CD4-positive, CD25-positive, alpha-beta regulatory T cell (primary cell): ENCODE data around the gene DTD1. TPM values are rescaled to one million over a fixed set of nuclear protein-coding genes. Genes with fewer than 3 reads are reported as not detected.

ENCODE experiments used
- ATAC-seq, 2 donors: fragments of 150-1000 bp; cut with Tn5 transposase; one replicate each; pipeline ENCODE4 v1.10.0; 2021; ENCODE audit warnings: low read depth in 2 of 2, moderate number of reproducible peaks in 2 of 2, moderate library complexity in 1 of 2
- DNase-seq, 3 donors: peaks; one replicate each; pipeline versions ENCODE4 v3.0.0 to v3.0.0-alpha.2; 2012 to 2022; ENCODE audit warnings: mixed read lengths in 1 of 3
- H3K27ac ChIP-seq: one replicate; pipeline ENCODE4 v1.7.0; 2013; ENCODE audit warnings: mild to moderate bottlenecking, low read length; ENCODE audit not compliant: insufficient read depth, poor library complexity, severe bottlenecking
- H3K27me3 ChIP-seq: one replicate; pipeline ENCODE4 v1.7.0; 2013; ENCODE audit warnings: low read length; ENCODE audit not compliant: control insufficient read depth, insufficient read depth
- H3K36me3 ChIP-seq: one replicate; pipeline ENCODE4 v1.7.0; 2013; ENCODE audit warnings: mild to moderate bottlenecking, low read length, moderate library complexity; ENCODE audit not compliant: control insufficient read depth, insufficient read depth
- H3K4me1 ChIP-seq: 2 replicates; pipeline ENCODE4 v1.7.0; 2013; ENCODE audit warnings: mild to moderate bottlenecking, low read length; ENCODE audit not compliant: insufficient read depth, control insufficient read depth, poor library complexity, severe bottlenecking
- H3K4me3 ChIP-seq: one replicate; pipeline ENCODE4 v1.7.0; 2013; ENCODE audit warnings: low read depth, mild to moderate bottlenecking, low read length, moderate library complexity
- H3K9me3 ChIP-seq, 2 experiments: 1 replicate in 1 of 2; 2 replicates in 1 of 2; pipeline ENCODE4 v1.7.0; 2013; ENCODE audit warnings: low read length in 2 of 2, mild to moderate bottlenecking in 1 of 2, moderate library complexity in 1 of 2; ENCODE audit not compliant: control insufficient read depth in 2 of 2
- H3K27ac Mint-ChIP-seq, 3 donors: one replicate each; pipeline ENCODE4 v1.8.0; 2020 to 2022; ENCODE audit warnings: mild to moderate bottlenecking in 3 of 3, mixed read lengths in 3 of 3, moderate library complexity in 2 of 3
- H3K27me3 Mint-ChIP-seq: one replicate; pipeline ENCODE4 v1.8.0; 2022; ENCODE audit warnings: mild to moderate bottlenecking, mixed read lengths
- H3K36me3 Mint-ChIP-seq: one replicate; pipeline ENCODE4 v1.8.0; 2020; ENCODE audit warnings: mixed read lengths
- H3K4me1 Mint-ChIP-seq, 4 donors: one replicate each; pipeline ENCODE4 v1.8.0; 2020 to 2022; ENCODE audit warnings: mixed read lengths in 4 of 4, mild to moderate bottlenecking in 1 of 4
- H3K4me3 Mint-ChIP-seq, 4 donors: one replicate each; pipeline ENCODE4 v1.8.0; 2020 to 2022; ENCODE audit warnings: mild to moderate bottlenecking in 4 of 4, mixed read lengths in 4 of 4, moderate library complexity in 3 of 4
- H3K9me3 Mint-ChIP-seq, 7 donors: one replicate each; pipeline ENCODE4 v1.8.0; 2020 to 2022; ENCODE audit warnings: mixed read lengths in 7 of 7, mild to moderate bottlenecking in 3 of 7, moderate library complexity in 2 of 7
- polyA plus RNA-seq, 4 donors: library from polyadenylated mRNA; unstranded; fragments of 300-500 nt; fragmentation: Illumina TruSeq; gene quantifications; one replicate each; pipeline ENCODE4 v1.2.3, GENCODE V29; 2021
- total RNA-seq: library from RNA; stranded (reverse); gene quantifications from one replicate; pipeline ENCODE4 v1.2.3, GENCODE V29; 2022

DTD1 gene
- total and polyA plus RNA-seq, 5 donors from 2014 or later = 16.5 to 47.2 (median 44.4) TPM

- H3K4me3 Mint-ChIP-seq = no peak overlapping the region
- ATAC-seq (no peak), DNase-seq (no peak)
- Histone ChIP-seq H3K9me3 (no peaks in the 10 kb centered on the region), H3K27ac (no peak overlapping the region), H3K4me1 (no peaks in the 10 kb centered on the region), H3K36me3 (peaks cover 8% of the 10 kb centered on the region), H3K4me3 (no peak overlapping the region), H3K27me3 (no peaks in the 10 kb centered on the region)
- H3K4me1 Mint-ChIP-seq = peaks cover 0 to 9% (median 5%) of the 10 kb centered on the region in 4 donors
- H3K27ac Mint-ChIP-seq = no peak overlapping the region
- H3K27me3 Mint-ChIP-seq = no peaks in the 10 kb centered on the region
- H3K9me3 Mint-ChIP-seq = no peaks in the 10 kb centered on the region
- H3K36me3 Mint-ChIP-seq = peaks cover 29% of the 10 kb centered on the region
Measured at GRCh38 chr20:18633411-18633810, 45.6 kb downstream of the DTD1 start.

DNA sequence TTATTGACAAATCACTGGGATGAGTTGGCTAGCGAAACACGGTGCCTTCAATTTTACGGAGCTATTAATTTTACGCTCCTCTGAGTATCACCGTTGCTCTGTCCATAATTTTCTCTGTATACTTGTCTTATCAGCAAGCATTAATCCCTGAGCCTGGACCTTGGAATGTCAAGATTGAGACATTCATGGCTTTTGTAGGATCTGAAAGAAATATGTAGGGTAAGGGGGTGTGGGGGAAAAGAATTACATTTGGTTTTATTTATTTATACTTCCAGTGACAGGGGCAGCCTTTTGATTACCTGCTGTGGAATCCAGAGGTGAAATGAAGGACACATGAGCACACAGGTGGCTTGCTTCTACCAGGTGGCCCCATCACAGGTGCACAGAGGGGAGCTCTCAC lies 46.6 kb downstream of the DTD1 start:
- Mint-ChIP-seq H3K27me3 (no peaks in the 10 kb centered on the region), H3K4me3 (no peak overlapping the region), H3K4me1 (peaks cover 0 to 10% (median 7%) of the 10 kb centered on the region in 4 donors), H3K36me3 (peaks cover 32% of the 10 kb centered on the region), H3K9me3 (no peaks in the 10 kb centered on the region), H3K27ac (no peak overlapping the region)
- H3K4me3 ChIP-seq = no peak overlapping the region
- H3K27me3 ChIP-seq = no peaks in the 10 kb centered on the region
- DNase-seq = no peak
- H3K27ac ChIP-seq = no peak overlapping the region
- H3K36me3 ChIP-seq = peaks cover 7% of the 10 kb centered on the region
- ATAC-seq = no peak
- no peaks in the 10 kb centered on the region for H3K4me1 ChIP-seq
- H3K9me3 ChIP-seq = no peaks in the 10 kb centered on the region

- no peak overlapping the region for H3K4me3 Mint-ChIP-seq
- peaks cover 0 to 10% (median 8%) of the 10 kb centered on the region in 4 donors for H3K4me1 Mint-ChIP-seq
- peaks cover 29% of the 10 kb centered on the region for H3K36me3 Mint-ChIP-seq
- no peak overlapping the region for H3K27ac ChIP-seq
- H3K9me3 Mint-ChIP-seq = no peaks in the 10 kb centered on the region
- no peaks in the 10 kb centered on the region for H3K4me1 ChIP-seq
- peaks cover 7% of the 10 kb centered on the region for H3K36me3 ChIP-seq
- ATAC-seq = no peak
- no peak for DNase-seq
- no peak overlapping the region for H3K27ac Mint-ChIP-seq
- no peaks in the 10 kb centered on the region for H3K9me3 ChIP-seq
- H3K4me3 ChIP-seq = no peak overlapping the region
- no peaks in the 10 kb centered on the region for H3K27me3 Mint-ChIP-seq
- no peaks in the 10 kb centered on the region for H3K27me3 ChIP-seq
Measured at GRCh38 chr20:18635380-18635779, 47.5 kb downstream of the DTD1 start.

DNA sequence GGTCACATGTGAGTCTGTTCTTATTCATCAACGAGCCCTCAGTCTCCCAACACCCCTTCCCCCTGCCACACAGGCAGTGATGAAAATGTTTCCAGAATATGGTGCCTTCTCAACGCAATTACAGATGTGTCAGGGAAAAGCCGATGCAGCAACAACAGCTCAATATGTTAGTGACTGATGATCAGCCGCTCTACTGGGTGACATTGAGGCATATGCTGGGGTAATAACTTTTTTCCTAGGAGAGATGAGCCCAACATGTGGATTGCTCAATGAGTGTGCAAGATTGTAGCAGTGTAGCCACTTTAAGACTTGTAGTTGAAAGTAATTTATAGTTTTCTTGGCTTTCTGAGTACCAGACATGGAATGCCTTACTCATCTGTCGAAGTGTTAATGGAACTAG lies 49.4 kb downstream of the DTD1 start:
- H3K9me3 ChIP-seq = no peaks in the 10 kb centered on the region
- H3K4me1 ChIP-seq = no peaks in the 10 kb centered on the region
- H3K27ac ChIP-seq = no peak overlapping the region
- peaks cover 33% of the 10 kb centered on the region for H3K36me3 Mint-ChIP-seq
- no peak overlapping the region for H3K4me3 ChIP-seq
- no peaks in the 10 kb centered on the region for H3K9me3 Mint-ChIP-seq
- ATAC-seq (no peak), DNase-seq (no peak)
- no peaks in the 10 kb centered on the region for H3K27me3 ChIP-seq
- H3K27ac Mint-ChIP-seq = peak overlapping the region in 1 of 3 donors; percentile 74
- H3K4me1 Mint-ChIP-seq = peaks cover 0 to 11% (median 9%) of the 10 kb centered on the region in 4 donors
- H3K27me3 Mint-ChIP-seq = no peaks in the 10 kb centered on the region
- no peak overlapping the region for H3K4me3 Mint-ChIP-seq
- H3K36me3 ChIP-seq = peaks cover 3% of the 10 kb centered on the region

- ATAC-seq (no peak), DNase-seq (no peak)
- Mint-ChIP-seq H3K4me3 (no peak overlapping the region), H3K9me3 (no peaks in the 10 kb centered on the region), H3K27me3 (no peaks in the 10 kb centered on the region), H3K36me3 (peaks cover 33% of the 10 kb centered on the region), H3K4me1 (peaks cover 0 to 11% (median 7%) of the 10 kb centered on the region in 4 donors), H3K27ac (no peak overlapping the region)
- Histone ChIP-seq H3K4me1 (no peaks in the 10 kb centered on the region), H3K36me3 (peaks cover 3% of the 10 kb centered on the region), H3K9me3 (no peaks in the 10 kb centered on the region), H3K27me3 (no peaks in the 10 kb centered on the region), H3K4me3 (no peak overlapping the region), H3K27ac (no peak overlapping the region)
Measured at GRCh38 chr20:18638768-18639167, 50.9 kb downstream of the DTD1 start.

- Histone ChIP-seq H3K9me3 (no peaks in the 10 kb centered on the region), H3K4me1 (no peaks in the 10 kb centered on the region), H3K27ac (no peak overlapping the region), H3K4me3 (no peak overlapping the region), H3K27me3 (no peaks in the 10 kb centered on the region), H3K36me3 (peaks cover 3% of the 10 kb centered on the region)
- no peak for ATAC-seq
- H3K27me3 Mint-ChIP-seq = no peaks in the 10 kb centered on the region
- no peak for DNase-seq
- no peaks in the 10 kb centered on the region for H3K9me3 Mint-ChIP-seq
- H3K4me1 Mint-ChIP-seq = peaks cover 0 to 11% (median 7%) of the 10 kb centered on the region in 4 donors
- peaks cover 36% of the 10 kb centered on the region for H3K36me3 Mint-ChIP-seq
- no peak overlapping the region for H3K27ac Mint-ChIP-seq
- H3K4me3 Mint-ChIP-seq = no peak overlapping the region
Measured at GRCh38 chr20:18639501-18639979, 51.7 kb downstream of the DTD1 start.

- no peak for DNase-seq
- no peaks in the 10 kb centered on the region for H3K9me3 Mint-ChIP-seq
- Histone ChIP-seq H3K36me3 (no peaks in the 10 kb centered on the region), H3K9me3 (no peaks in the 10 kb centered on the region), H3K27me3 (no peaks in the 10 kb centered on the region), H3K4me1 (no peaks in the 10 kb centered on the region), H3K4me3 (no peak overlapping the region), H3K27ac (no peak overlapping the region)
- H3K27ac Mint-ChIP-seq = peak overlapping the region in 1 of 3 donors; percentile 60
- H3K4me3 Mint-ChIP-seq = no peak overlapping the region
- H3K27me3 Mint-ChIP-seq = no peaks in the 10 kb centered on the region
- peaks cover 0 to 4% (median 2%) of the 10 kb centered on the region in 4 donors for H3K4me1 Mint-ChIP-seq
- H3K36me3 Mint-ChIP-seq = peaks cover 26% of the 10 kb centered on the region
- no peak for ATAC-seq
Measured at GRCh38 chr20:18645196-18645745, 57.4 kb downstream of the DTD1 start.

DNA sequence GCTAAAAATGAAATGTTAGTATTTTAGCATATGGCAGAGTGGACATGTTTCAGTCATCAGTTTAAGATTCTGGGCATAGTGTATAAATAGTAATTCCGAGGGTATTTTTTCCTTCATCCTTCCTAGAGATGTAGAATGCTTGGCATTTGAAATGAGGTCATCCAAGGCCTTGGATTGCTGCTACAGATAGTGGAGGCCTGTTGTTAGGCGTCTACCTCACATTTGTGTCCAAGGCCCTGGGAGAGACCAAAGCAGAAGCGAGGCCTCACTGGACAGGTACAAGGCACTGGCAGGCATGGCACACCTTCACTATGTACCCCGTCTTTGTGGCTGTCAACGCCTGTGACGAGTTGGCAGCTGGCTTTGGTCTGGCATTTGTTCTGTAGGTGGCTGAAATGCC lies 58.0 kb downstream of the DTD1 start:
- H3K27ac ChIP-seq = no peak overlapping the region
- H3K4me3 ChIP-seq = no peak overlapping the region
- no peaks in the 10 kb centered on the region for H3K27me3 Mint-ChIP-seq
- no peak overlapping the region for H3K4me3 Mint-ChIP-seq
- H3K36me3 ChIP-seq = no peaks in the 10 kb centered on the region
- DNase-seq (no peak), ATAC-seq (no peak)
- H3K4me1 Mint-ChIP-seq = peaks cover 0 to 4% (median 2%) of the 10 kb centered on the region in 4 donors
- no peak overlapping the region for H3K27ac Mint-ChIP-seq
- no peaks in the 10 kb centered on the region for H3K27me3 ChIP-seq
- no peaks in the 10 kb centered on the region for H3K9me3 ChIP-seq
- no peaks in the 10 kb centered on the region for H3K4me1 ChIP-seq
- no peaks in the 10 kb centered on the region for H3K9me3 Mint-ChIP-seq
- peaks cover 25% of the 10 kb centered on the region for H3K36me3 Mint-ChIP-seq
